Ovary (tissue), 3 donors: ENCODE data around the gene KIAA1217.

Source experiments
- CTCF ChIP-seq, 3 donors: fragments of 450-650 bp in 2 of 3; fragments of 200-600 bp in 1 of 3; IDR thresholded peaks; one replicate each; pipeline versions ENCODE4 v1.5.1 to v1.8.0; 2016 to 2022; ENCODE audit warnings: antibody characterized with exemption in 3 of 3, mild to moderate bottlenecking in 1 of 3
- POLR2A ChIP-seq: fragments of 450-650 bp; IDR thresholded peaks from one replicate; pipeline ENCODE4 v1.6.1; 2017; ENCODE audit warnings: antibody characterized with exemption, mild to moderate bottlenecking, moderate library complexity
- donor health status: DM: no; HTN: no; CAD: no.

GRCh38 chr10:24262929-24263590 lies 54.1 kb downstream of the KIAA1217 start:
- TF ChIP-seq CTCF (IDR thresholded peaks at IDR 0.05) (no peak), POLR2A (no peak)
